CD4-positive, alpha-beta T cell treated with Interleukin-17A for 4 hours (primary cell): ENCODE measurements around the gene ZC3HAV1.

ENCODE experiments used
- DNase-seq: peaks from one replicate; pipeline ENCODE4 v3.0.0-alpha.2; 2020; ENCODE audit warnings: mixed read lengths

Gene ZC3HAV1

GRCh38 chr7:139004321-139005090 is 105.0 kb downstream of the ZC3HAV1 start:
- no peak for DNase-seq

DNA sequence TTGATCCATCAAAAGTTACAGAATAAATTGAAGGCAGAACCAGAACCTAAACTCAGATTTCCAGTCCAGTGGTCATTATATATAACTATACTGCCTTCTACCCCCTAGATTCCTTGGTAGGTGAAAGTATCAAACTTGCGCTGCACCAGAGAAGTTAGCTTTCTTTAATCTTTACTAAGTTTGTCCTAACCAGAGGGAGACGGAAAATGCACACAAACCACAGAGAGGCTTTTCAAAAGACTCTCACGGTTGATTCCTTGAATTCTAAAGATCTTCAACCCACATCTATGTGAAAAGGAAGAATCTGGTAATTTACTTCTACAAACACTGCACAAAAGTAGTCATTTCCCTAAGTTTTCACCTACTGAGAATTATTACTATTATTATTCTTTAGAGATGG is 110.1 kb downstream of the ZC3HAV1 start:
- DNase-seq: no peak
